Upper lobe of left lung (tissue), 4 donors: ENCODE results near the gene LEO1.

Experiments
- CTCF ChIP-seq, 6 experiments: fragments of 450-650 bp in 4 of 6; fragments of 200-600 bp in 2 of 6; sonication (generic) in 2 of 6; IDR thresholded peaks; one replicate each; pipeline ENCODE4 v1.5.1; 2016 to 2019; ENCODE audit warnings: antibody characterized with exemption in 6 of 6
- POLR2A ChIP-seq, 4 donors: fragments of 450-650 bp; IDR thresholded peaks; one replicate each; pipeline ENCODE4 v1.5.1; 2016 to 2017; ENCODE audit warnings: antibody characterized with exemption in 4 of 4, mild to moderate bottlenecking in 2 of 4

DNA sequence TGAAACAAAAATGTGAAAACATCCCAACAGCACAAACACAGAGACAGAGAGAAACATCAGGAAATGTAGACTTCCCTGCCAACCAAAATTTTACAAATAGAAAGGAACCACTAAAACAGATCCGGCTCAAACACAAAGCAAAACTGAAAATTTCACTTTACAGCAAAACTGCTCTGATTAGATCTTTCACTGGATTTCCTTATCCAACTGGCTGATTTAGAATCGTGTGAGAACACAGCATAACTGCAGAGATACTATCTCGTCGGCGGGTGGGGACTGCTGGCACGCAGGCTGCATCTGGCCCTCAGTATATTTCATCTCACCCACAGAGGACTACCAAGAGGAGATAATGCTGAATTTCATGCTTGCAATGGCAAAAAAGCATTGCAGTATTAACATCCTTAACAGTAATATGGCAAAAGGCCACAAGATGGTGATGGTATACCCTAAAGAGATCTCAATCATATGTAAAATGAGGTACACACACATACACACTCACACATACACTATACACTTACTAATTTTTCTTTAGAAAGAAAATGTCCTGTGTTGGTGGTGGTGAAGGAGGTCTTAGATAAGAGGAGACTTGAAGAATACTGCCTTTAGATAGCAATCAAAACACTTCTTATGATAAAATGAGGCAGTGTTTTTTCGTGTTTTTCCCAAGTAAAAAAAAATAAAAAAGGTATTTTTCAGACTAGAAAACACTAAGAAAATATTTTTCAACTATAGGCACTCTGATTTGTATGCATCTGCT is 10.6 kb upstream of the LEO1 start:
- peak in 5 of 6 experiments; percentile 26 to 73 (median 64) for TF ChIP-seq CTCF (IDR thresholded peaks at IDR 0.05)
- TF ChIP-seq POLR2A (IDR thresholded peaks at IDR 0.05) = no peak
